ENCODE data around the gene MSMO1. TPM values are rescaled to one million over a fixed set of nuclear protein-coding genes. Genes with fewer than 3 reads are reported as not detected.

MSMO1 gene
- total RNA-seq, 1 experiment from 2014 or later: 80.4 TPM

GRCh38 chr4:165380805-165381204 is 53.3 kb downstream of the MSMO1 start:
- H3K4me1 Mint-ChIP-seq (ENCODE audit: insufficient read depth, unreplicated experiment): peaks cover 6% of the 10 kb centered on the region
- CTCF ChIA-PET: interaction anchor here (1.6 kb wide), 1 partner anchor 80 kb away, joined by 4 read pairs; no protein-coding TSS in a partner anchor
- no peaks in the 10 kb centered on the region for H3K9me3 Mint-ChIP-seq (ENCODE audit: unreplicated experiment)
- intact Hi-C loops (cut with micrococcal nuclease): no loop called here
- H3K4me3 Mint-ChIP-seq (ENCODE audit: unreplicated experiment): no peak overlapping the region
- no peaks in the 10 kb centered on the region for H3K36me3 Mint-ChIP-seq (ENCODE audit: insufficient read depth, unreplicated experiment)
- no peak for DNase-seq (ENCODE audit: unreplicated experiment)
- POLR2A ChIA-PET: interaction anchor here (1.0 kb wide), 1 partner anchor 55 kb away, joined by 3 read pairs; no protein-coding TSS in a partner anchor
- H3K27me3 Mint-ChIP-seq (ENCODE audit: insufficient read depth, unreplicated experiment): no peaks in the 10 kb centered on the region
- no TSS peak for BruUV-seq (replicated peaks)
- TF ChIP-seq, protein P1, sequence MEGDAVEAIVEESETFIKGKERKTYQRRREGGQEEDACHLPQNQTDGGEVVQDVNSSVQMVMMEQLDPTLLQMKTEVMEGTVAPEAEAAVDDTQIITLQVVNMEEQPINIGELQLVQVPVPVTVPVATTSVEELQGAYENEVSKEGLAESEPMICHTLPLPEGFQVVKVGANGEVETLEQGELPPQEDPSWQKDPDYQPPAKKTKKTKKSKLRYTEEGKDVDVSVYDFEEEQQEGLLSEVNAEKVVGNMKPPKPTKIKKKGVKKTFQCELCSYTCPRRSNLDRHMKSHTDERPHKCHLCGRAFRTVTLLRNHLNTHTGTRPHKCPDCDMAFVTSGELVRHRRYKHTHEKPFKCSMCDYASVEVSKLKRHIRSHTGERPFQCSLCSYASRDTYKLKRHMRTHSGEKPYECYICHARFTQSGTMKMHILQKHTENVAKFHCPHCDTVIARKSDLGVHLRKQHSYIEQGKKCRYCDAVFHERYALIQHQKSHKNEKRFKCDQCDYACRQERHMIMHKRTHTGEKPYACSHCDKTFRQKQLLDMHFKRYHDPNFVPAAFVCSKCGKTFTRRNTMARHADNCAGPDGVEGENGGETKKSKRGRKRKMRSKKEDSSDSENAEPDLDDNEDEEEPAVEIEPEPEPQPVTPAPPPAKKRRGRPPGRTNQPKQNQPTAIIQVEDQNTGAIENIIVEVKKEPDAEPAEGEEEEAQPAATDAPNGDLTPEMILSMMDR (IDR thresholded peaks at IDR 0.05; ENCODE audit: unreplicated experiment): no peak
- no peak overlapping the region for H3K27ac Mint-ChIP-seq (ENCODE audit: low read depth, unreplicated experiment)

DNA sequence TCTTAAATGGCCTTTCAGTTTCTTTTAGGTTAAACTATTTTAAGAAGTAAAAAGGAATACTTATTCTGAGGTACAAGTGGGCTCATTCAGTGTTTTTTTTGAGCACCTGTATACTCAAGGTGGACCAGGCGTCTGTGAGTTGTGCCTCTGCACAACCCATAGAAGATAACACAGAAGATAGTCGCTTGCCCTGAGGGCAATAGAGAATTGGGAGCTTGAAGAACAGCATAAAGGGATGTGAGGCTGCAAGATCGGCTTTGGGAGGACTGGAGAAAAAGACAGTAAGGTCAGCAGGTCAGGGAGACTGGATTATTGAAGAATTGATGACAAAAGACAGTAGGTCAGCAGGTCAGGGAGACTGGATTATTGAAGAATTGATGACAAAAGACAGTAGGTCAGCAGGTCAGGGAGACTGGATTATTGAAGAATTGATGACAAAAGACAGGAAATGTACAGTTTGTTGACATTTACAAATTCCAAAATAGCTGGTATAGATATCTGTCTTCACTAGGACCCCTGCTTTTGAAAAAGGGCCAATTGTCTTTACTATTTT is 54.4 kb downstream of the MSMO1 start:
- no peak overlapping the region for H3K4me3 Mint-ChIP-seq (ENCODE audit: unreplicated experiment)

GRCh38 chr4:165382640-165383039 is 55.2 kb downstream of the MSMO1 start:
- H3K36me3 Mint-ChIP-seq (ENCODE audit: insufficient read depth, unreplicated experiment): no peaks in the 10 kb centered on the region
- H3K4me3 Mint-ChIP-seq (ENCODE audit: unreplicated experiment): no peak overlapping the region
- H3K27me3 Mint-ChIP-seq (ENCODE audit: insufficient read depth, unreplicated experiment): no peaks in the 10 kb centered on the region
- intact Hi-C loops (cut with micrococcal nuclease): no loop called here
- H3K4me1 Mint-ChIP-seq (ENCODE audit: insufficient read depth, unreplicated experiment): peaks cover 6% of the 10 kb centered on the region
- TF ChIP-seq, protein P1 (IDR thresholded peaks at IDR 0.05; ENCODE audit: unreplicated experiment): no peak
- CTCF ChIA-PET: interaction anchor here (0.6 to 1.2 kb wide), 4 partner anchors 31 to 252 kb away, joined by 3 read pairs; no protein-coding TSS in a partner anchor
- POLR2A ChIA-PET: interaction anchor here (1.0 to 1.5 kb wide), 4 partner anchors 23 to 75 kb away, joined by 3 to 7 read pairs (median 4); partner anchors contain the start of gene MSMO1
- H3K9me3 Mint-ChIP-seq (ENCODE audit: unreplicated experiment): no peaks in the 10 kb centered on the region
- no TSS peak for BruUV-seq (replicated peaks)
- no peak for DNase-seq (ENCODE audit: unreplicated experiment)
- no peak overlapping the region for H3K27ac Mint-ChIP-seq (ENCODE audit: low read depth, unreplicated experiment)

More for the DNA sequence above, 54.4 kb downstream of the MSMO1 start:
- no peaks in the 10 kb centered on the region for H3K9me3 Mint-ChIP-seq (ENCODE audit: unreplicated experiment)
- no TSS peak for BruUV-seq (replicated peaks)
- CTCF ChIA-PET: interaction anchor here (0.6 to 1.6 kb wide), 5 partner anchors 32 to 251 kb away, joined by 3 to 4 read pairs (median 3); no protein-coding TSS in a partner anchor
- TF ChIP-seq, protein P1 (IDR thresholded peaks at IDR 0.05; ENCODE audit: unreplicated experiment): no peak
- intact Hi-C loops (cut with micrococcal nuclease): no loop called here
- H3K4me1 Mint-ChIP-seq (ENCODE audit: insufficient read depth, unreplicated experiment): peaks cover 6% of the 10 kb centered on the region
- POLR2A ChIA-PET: interaction anchor here (0.6 to 1.5 kb wide), 6 partner anchors 22 to 93 kb away, joined by 3 to 7 read pairs (median 4); partner anchors contain the start of gene MSMO1
- DNase-seq (ENCODE audit: unreplicated experiment): no peak
- H3K27ac Mint-ChIP-seq (ENCODE audit: low read depth, unreplicated experiment): no peak overlapping the region
- no peaks in the 10 kb centered on the region for H3K27me3 Mint-ChIP-seq (ENCODE audit: insufficient read depth, unreplicated experiment)
- H3K36me3 Mint-ChIP-seq (ENCODE audit: insufficient read depth, unreplicated experiment): no peaks in the 10 kb centered on the region

- Mint-ChIP-seq H3K9me3 (ENCODE audit: unreplicated experiment) (no peaks in the 10 kb centered on the region), H3K27me3 (ENCODE audit: insufficient read depth, unreplicated experiment) (no peaks in the 10 kb centered on the region), H3K27ac (ENCODE audit: low read depth, unreplicated experiment) (no peak overlapping the region), H3K36me3 (ENCODE audit: insufficient read depth, unreplicated experiment) (no peaks in the 10 kb centered on the region), H3K4me1 (ENCODE audit: insufficient read depth, unreplicated experiment) (peaks cover 5% of the 10 kb centered on the region), H3K4me3 (ENCODE audit: unreplicated experiment) (no peak overlapping the region)
- peak; percentile 66 for DNase-seq (ENCODE audit: unreplicated experiment)
- intact Hi-C loops (cut with micrococcal nuclease): no loop called here
- TF ChIP-seq, protein P1 (IDR thresholded peaks at IDR 0.05; ENCODE audit: unreplicated experiment): no peak
- CTCF ChIA-PET: interaction anchor here (0.6 to 2.0 kb wide), 10 partner anchors 9 to 1292 kb away, joined by 3 to 6 read pairs (median 4); no protein-coding TSS in a partner anchor
- POLR2A ChIA-PET: interaction anchor here (0.7 to 1.4 kb wide), 6 partner anchors 13 to 488 kb away, joined by 3 to 4 read pairs (median 3); no protein-coding TSS in a partner anchor
- no TSS peak for BruUV-seq (replicated peaks)
Measured at GRCh38 chr4:165383591-165384073, 56.2 kb downstream of the MSMO1 start.

Data from MCF 10A (cell line).